Measurements from ENCODE around the gene SLC25A40. TPM values are rescaled to one million over a fixed set of nuclear protein-coding genes. Genes with fewer than 3 reads are reported as not detected.

SLC25A40 gene
- total RNA-seq, 1 donor from 2014 or later = 4.0 TPM

DNA sequence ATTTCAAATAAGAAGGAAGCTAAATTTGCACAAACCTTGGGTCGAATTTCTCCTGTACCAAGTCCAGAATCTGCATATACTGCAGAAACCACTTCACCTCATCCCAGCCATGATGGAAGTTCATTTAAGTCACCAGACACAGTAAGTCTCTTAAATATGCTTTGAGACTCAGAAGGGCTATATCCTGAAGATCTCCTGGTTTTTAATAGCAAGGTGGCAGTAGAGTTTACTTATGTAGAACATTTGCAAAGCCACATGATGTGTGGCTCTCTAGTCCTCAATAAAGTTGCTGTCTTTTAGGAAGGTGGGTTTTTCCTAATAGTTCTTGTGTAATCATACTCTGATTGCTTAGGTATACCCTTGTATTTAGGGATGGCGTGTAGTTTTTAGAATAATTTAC is 8.9 kb upstream of the SLC25A40 start:
- intact Hi-C loops (cut with DNase I) = loop anchor here (2.0 to 10.0 kb wide), 2 partner anchors 86 to 560 kb away; no protein-coding TSS in a partner anchor
- Histone ChIP-seq H3K36me3 (no peaks in the 10 kb centered on the region), H3K27me3 (no peaks in the 10 kb centered on the region), H3K4me1 (no peaks in the 10 kb centered on the region), H3K9me3 (no peaks in the 10 kb centered on the region), H3K4me3 (no peak overlapping the region), H3K27ac (no peak overlapping the region)
- TF ChIP-seq, protein P1, sequence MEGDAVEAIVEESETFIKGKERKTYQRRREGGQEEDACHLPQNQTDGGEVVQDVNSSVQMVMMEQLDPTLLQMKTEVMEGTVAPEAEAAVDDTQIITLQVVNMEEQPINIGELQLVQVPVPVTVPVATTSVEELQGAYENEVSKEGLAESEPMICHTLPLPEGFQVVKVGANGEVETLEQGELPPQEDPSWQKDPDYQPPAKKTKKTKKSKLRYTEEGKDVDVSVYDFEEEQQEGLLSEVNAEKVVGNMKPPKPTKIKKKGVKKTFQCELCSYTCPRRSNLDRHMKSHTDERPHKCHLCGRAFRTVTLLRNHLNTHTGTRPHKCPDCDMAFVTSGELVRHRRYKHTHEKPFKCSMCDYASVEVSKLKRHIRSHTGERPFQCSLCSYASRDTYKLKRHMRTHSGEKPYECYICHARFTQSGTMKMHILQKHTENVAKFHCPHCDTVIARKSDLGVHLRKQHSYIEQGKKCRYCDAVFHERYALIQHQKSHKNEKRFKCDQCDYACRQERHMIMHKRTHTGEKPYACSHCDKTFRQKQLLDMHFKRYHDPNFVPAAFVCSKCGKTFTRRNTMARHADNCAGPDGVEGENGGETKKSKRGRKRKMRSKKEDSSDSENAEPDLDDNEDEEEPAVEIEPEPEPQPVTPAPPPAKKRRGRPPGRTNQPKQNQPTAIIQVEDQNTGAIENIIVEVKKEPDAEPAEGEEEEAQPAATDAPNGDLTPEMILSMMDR (IDR thresholded peaks at IDR 0.05) = no peak
- no peak for DNase-seq (ENCODE audit: low spot score in 2 of 2)

DNA sequence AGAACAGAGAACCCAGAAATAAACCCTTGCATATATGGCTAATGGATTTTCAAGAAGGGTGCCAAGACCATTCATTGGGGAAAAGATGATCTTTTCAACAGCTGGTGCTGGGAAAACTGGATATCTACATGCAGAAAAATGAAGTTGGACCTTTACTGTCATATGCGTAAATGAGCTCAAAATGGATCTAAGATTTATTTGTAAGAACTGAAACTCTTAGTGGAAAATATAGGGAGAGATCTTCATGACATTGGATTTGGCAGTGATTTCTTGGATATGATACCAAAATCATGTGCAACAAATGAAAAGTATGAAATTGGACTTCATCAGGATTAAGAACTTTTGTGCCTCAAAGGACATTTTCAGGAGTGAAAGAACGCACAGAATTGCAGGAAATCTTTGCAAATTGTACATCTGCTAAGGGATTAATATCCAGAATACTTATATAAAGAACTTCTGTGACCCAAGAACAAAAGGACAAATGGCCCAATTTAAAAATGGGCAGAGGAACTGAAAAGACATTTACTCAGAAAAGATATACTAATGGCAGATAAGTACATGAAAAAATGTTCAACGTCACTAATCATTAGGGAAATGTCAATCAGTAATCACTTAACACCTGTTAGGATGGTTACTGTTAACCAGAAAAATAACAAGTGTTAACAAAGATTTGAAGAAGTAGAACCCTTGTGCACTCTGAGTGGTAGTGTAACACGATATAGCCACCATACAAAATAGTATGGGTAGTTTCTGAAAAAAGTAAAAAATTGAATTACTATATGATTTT is 6.2 kb upstream of the SLC25A40 start:
- no peak for DNase-seq (ENCODE audit: low spot score in 2 of 2)
- TF ChIP-seq, protein P1 (IDR thresholded peaks at IDR 0.05) = no peak
- intact Hi-C loops (cut with DNase I) = loop anchor here (10.0 kb wide), 1 partner anchor 558 kb away; no protein-coding TSS in a partner anchor
- Histone ChIP-seq H3K4me3 (no peak overlapping the region), H3K27me3 (no peaks in the 10 kb centered on the region), H3K4me1 (peaks cover 0 to 4% of the 10 kb centered on the region in 2 donors), H3K36me3 (no peaks in the 10 kb centered on the region), H3K27ac (no peak overlapping the region), H3K9me3 (no peaks in the 10 kb centered on the region)

DNA sequence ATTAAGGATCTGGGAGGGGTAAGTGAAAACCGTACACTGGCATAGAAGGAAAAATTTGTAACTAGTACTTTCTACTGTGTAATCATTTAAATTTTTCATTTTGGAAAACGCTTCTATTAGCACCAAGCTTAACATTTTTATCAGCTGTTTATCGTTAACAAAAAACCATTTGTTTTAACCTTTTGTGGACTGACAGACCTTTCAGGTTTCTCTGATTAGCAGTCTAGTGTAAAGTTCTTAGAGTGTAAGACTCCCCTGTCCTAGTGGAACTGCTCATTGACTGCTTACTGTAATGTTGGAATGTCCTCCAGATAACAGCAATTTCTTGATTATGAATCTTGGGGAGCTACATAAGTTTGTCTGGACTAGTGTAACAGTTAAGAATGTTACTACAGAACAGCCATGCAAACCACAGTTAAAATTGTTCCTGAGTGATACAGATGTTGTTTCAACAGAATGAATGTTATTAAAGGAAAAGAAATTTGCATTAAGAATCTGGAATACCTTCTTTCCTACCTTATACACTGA is 2.1 kb upstream of the SLC25A40 start:
- TF ChIP-seq, protein P1 (IDR thresholded peaks at IDR 0.05) = no peak
- DNase-seq (ENCODE audit: low spot score in 2 of 2) = no peak
- Histone ChIP-seq H3K36me3 (no peaks in the 10 kb centered on the region), H3K9me3 (no peaks in the 10 kb centered on the region), H3K4me3 (peak overlapping the region in 1 of 2 donors; percentile 63), H3K4me1 (peaks cover 0 to 4% of the 10 kb centered on the region in 2 donors), H3K27me3 (no peaks in the 10 kb centered on the region), H3K27ac (no peak overlapping the region)
- intact Hi-C loops (cut with DNase I) = loop anchor here (5.0 to 10.0 kb wide), 6 partner anchors 251 to 943 kb away; partner anchors contain the start of genes CROT and RUNDC3B

DNA sequence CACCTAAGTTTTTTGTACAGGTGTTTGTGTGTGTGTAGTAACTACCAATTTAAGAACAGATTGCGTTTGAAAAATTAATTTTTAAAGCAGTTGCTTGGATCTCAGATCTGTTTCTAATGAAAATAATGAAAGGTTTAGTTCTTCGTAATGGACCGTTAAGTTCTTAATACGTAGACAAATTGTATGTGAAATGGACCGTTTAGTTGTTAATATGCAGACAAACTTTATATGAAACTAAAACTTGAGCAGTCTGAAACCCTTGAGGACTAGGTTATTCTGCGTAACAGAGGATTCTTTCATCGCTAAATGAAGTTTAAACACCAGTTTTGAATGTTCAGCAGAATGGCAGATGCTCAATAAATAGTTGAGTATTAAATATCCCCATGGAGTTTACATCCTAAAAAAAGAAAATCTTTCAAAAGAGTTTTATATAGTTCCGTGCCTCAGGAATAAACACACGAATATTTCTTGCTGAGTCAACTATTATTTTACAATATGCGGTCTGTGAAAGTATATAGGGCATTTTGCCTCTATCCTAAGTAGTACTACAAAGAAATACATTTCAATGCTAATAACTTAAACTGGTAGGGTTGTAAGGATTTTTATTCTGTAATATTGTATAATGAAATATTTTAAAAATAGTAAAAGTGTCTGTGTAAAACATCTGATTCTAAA is 1.3 kb upstream of the SLC25A40 start:
- TF ChIP-seq, protein P1 (IDR thresholded peaks at IDR 0.05) = no peak
- H3K36me3 ChIP-seq = no peaks in the 10 kb centered on the region
- no peaks in the 10 kb centered on the region for H3K9me3 ChIP-seq
- peaks cover 0 to 4% of the 10 kb centered on the region in 2 donors for H3K4me1 ChIP-seq
- H3K27me3 ChIP-seq = no peaks in the 10 kb centered on the region
- peak overlapping the region; percentile 90 to 91 for H3K27ac ChIP-seq
- DNase-seq (ENCODE audit: low spot score in 2 of 2) = no peak
- peak overlapping the region; percentile 63 to 76 for H3K4me3 ChIP-seq
- intact Hi-C loops (cut with DNase I) = loop anchor here (2.0 to 10.0 kb wide), 8 partner anchors 57 to 943 kb away; partner anchors contain the start of genes ADAM22, CROT, DMTF1 and RUNDC3B

DNA sequence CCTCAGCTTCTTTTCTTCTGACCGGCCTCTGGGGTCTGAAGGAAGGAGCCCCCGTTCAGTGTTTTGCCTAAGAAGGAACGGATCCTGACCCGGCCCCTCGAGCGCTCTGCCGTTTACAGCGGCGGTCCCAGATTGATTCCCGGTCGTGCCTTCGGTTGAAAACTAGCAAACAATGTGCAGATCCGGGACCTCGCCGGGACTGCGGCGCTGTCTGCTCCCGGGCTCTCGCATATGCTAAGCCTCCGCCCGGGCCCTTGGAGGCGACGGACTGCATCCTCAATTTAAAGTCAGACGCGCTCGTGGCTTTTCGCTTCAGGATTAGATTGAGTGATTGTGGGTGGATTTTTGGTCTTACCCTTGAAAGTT is 692 bp upstream of the SLC25A40 start:
- intact Hi-C loops (cut with DNase I) = loop anchor here (2.0 to 10.0 kb wide), 8 partner anchors 58 to 942 kb away; partner anchors contain the start of genes ADAM22, CROT, DMTF1 and RUNDC3B
- H3K4me3 ChIP-seq = peak overlapping the region; percentile 63 to 76
- TF ChIP-seq, protein P1 (IDR thresholded peaks at IDR 0.05) = no peak
- no peaks in the 10 kb centered on the region for H3K36me3 ChIP-seq
- DNase-seq (ENCODE audit: low spot score in 2 of 2) = peak in 1 of 2 donors; percentile 79
- H3K9me3 ChIP-seq = no peaks in the 10 kb centered on the region
- H3K27ac ChIP-seq = peak overlapping the region; percentile 90 to 91
- H3K27me3 ChIP-seq = no peaks in the 10 kb centered on the region
- peaks cover 0 to 4% of the 10 kb centered on the region in 2 donors for H3K4me1 ChIP-seq

Data from ascending aorta (tissue), 2 donors.